ENCODE results near the gene SELENON.

- TF ChIP-seq, protein P1, sequence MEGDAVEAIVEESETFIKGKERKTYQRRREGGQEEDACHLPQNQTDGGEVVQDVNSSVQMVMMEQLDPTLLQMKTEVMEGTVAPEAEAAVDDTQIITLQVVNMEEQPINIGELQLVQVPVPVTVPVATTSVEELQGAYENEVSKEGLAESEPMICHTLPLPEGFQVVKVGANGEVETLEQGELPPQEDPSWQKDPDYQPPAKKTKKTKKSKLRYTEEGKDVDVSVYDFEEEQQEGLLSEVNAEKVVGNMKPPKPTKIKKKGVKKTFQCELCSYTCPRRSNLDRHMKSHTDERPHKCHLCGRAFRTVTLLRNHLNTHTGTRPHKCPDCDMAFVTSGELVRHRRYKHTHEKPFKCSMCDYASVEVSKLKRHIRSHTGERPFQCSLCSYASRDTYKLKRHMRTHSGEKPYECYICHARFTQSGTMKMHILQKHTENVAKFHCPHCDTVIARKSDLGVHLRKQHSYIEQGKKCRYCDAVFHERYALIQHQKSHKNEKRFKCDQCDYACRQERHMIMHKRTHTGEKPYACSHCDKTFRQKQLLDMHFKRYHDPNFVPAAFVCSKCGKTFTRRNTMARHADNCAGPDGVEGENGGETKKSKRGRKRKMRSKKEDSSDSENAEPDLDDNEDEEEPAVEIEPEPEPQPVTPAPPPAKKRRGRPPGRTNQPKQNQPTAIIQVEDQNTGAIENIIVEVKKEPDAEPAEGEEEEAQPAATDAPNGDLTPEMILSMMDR (IDR thresholded peaks at IDR 0.05; ENCODE audit: low read depth, low read length, missing input control): no peak
- TF ChIP-seq, protein P2, sequence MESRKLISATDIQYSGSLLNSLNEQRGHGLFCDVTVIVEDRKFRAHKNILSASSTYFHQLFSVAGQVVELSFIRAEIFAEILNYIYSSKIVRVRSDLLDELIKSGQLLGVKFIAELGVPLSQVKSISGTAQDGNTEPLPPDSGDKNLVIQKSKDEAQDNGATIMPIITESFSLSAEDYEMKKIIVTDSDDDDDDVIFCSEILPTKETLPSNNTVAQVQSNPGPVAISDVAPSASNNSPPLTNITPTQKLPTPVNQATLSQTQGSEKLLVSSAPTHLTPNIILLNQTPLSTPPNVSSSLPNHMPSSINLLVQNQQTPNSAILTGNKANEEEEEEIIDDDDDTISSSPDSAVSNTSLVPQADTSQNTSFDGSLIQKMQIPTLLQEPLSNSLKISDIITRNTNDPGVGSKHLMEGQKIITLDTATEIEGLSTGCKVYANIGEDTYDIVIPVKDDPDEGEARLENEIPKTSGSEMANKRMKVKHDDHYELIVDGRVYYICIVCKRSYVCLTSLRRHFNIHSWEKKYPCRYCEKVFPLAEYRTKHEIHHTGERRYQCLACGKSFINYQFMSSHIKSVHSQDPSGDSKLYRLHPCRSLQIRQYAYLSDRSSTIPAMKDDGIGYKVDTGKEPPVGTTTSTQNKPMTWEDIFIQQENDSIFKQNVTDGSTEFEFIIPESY (IDR thresholded peaks at IDR 0.05): no peak
- no peak for TF ChIP-seq HNF4G (IDR thresholded peaks at IDR 0.05)
- no peak for TF ChIP-seq JUND (IDR thresholded peaks at IDR 0.05)
- no peak for TF ChIP-seq MAX (IDR thresholded peaks at IDR 0.05)
- TF ChIP-seq GABPA (IDR thresholded peaks at IDR 0.05 in 1 of 2, conservative IDR thresholded peaks at IDR 0.05 in 1 of 2): no peak
- no peak for TF ChIP-seq TAF1 (conservative IDR thresholded peaks at IDR 0.05)
- TF ChIP-seq EGR1 (IDR thresholded peaks at IDR 0.05; ENCODE audit: low read depth in 2 of 2): no peak
- TF ChIP-seq, protein P3, sequence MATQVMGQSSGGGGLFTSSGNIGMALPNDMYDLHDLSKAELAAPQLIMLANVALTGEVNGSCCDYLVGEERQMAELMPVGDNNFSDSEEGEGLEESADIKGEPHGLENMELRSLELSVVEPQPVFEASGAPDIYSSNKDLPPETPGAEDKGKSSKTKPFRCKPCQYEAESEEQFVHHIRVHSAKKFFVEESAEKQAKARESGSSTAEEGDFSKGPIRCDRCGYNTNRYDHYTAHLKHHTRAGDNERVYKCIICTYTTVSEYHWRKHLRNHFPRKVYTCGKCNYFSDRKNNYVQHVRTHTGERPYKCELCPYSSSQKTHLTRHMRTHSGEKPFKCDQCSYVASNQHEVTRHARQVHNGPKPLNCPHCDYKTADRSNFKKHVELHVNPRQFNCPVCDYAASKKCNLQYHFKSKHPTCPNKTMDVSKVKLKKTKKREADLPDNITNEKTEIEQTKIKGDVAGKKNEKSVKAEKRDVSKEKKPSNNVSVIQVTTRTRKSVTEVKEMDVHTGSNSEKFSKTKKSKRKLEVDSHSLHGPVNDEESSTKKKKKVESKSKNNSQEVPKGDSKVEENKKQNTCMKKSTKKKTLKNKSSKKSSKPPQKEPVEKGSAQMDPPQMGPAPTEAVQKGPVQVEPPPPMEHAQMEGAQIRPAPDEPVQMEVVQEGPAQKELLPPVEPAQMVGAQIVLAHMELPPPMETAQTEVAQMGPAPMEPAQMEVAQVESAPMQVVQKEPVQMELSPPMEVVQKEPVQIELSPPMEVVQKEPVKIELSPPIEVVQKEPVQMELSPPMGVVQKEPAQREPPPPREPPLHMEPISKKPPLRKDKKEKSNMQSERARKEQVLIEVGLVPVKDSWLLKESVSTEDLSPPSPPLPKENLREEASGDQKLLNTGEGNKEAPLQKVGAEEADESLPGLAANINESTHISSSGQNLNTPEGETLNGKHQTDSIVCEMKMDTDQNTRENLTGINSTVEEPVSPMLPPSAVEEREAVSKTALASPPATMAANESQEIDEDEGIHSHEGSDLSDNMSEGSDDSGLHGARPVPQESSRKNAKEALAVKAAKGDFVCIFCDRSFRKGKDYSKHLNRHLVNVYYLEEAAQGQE (IDR thresholded peaks at IDR 0.05): no peak
- no peak for TF ChIP-seq RAD21 (IDR thresholded peaks at IDR 0.05)
Observed at GRCh38 chr1:25790472-25790871, 9.5 kb upstream of the SELENON start.

Data from liver (tissue), 3 donors.